SU-DHL-6 (cell line): Measurements from ENCODE around the gene SLC39A11.

Source experiments
- EZH2phosphoT487 ChIP-seq: fragments of 200-600 bp; sonication (generic), shearing (Covaris generic); conservative IDR thresholded peaks from 2 replicates; pipeline ENCODE4 v1.6.1; 2018; ENCODE audit warnings: mild to moderate bottlenecking, antibody characterized with exemption, low read length, moderate library complexity, mixed read lengths
- TF ChIP-seq, protein P1 (sequence below): fragments of 200-600 bp; sonication (generic); IDR thresholded peaks from one replicate; pipeline ENCODE4 v1.5.1; 2017; ENCODE audit warnings: antibody characterized with exemption, mild to moderate bottlenecking, low read length, moderate library complexity; ENCODE audit not compliant: insufficient read depth, poor library complexity, severe bottlenecking

DNA sequence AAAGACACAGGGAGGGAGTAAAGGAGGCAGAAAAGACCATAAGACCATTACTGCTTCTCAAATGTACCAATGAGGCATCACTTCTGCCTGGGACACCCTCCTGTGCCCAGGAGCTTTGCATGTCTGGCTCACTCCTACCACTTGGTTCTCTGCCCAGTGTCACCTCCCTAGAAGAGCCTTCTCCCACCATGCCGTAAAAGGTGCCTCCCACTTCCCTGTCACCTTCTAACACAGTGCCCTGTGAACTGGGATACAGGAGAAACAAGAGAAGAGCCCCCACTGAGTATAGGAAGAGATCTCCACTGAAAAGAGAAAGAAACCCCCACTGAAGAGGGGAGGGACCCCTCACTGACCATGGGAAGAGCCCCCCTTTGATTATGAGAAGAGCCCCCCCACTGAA is 486.9 kb downstream of the SLC39A11 start:
- TF ChIP-seq, protein P1, sequence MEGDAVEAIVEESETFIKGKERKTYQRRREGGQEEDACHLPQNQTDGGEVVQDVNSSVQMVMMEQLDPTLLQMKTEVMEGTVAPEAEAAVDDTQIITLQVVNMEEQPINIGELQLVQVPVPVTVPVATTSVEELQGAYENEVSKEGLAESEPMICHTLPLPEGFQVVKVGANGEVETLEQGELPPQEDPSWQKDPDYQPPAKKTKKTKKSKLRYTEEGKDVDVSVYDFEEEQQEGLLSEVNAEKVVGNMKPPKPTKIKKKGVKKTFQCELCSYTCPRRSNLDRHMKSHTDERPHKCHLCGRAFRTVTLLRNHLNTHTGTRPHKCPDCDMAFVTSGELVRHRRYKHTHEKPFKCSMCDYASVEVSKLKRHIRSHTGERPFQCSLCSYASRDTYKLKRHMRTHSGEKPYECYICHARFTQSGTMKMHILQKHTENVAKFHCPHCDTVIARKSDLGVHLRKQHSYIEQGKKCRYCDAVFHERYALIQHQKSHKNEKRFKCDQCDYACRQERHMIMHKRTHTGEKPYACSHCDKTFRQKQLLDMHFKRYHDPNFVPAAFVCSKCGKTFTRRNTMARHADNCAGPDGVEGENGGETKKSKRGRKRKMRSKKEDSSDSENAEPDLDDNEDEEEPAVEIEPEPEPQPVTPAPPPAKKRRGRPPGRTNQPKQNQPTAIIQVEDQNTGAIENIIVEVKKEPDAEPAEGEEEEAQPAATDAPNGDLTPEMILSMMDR, result no peak
- TF ChIP-seq EZH2phosphoT487, result no peak
